ENCODE data around the gene UBE2K.
"Not testable (repeated sequence)": the region's sequence is repeated elsewhere in the genome, so short reads cannot be mapped to it uniquely, and the experiment has no call there.

Gene UBE2K

GRCh38 chr4:39721788-39722187 lies 23.9 kb downstream of the UBE2K start:
- in situ Hi-C loops (cut with MboI; ENCODE audit: low sequenced_read_pairs) = no loop called here

DNA sequence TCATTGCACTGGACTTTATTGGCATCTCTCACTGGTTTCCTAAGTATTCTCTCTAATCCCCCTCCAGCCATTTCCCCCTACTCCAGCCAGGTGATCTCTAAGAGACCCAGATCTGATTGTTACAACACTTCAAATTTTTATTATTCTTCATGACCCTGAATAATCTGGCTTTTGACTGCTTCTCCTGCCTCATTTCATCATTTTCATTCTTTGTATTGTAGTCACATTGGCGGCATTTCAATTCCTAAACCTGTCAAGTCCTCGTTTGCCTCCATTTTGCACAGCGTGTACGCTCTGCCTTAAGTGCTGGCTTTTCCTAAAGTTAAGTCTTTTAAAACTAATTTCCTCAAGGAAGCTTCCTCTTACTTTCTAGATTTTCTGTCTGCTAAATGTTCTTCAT lies 31.6 kb downstream of the UBE2K start:
- in situ Hi-C loops (cut with MboI; ENCODE audit: low sequenced_read_pairs) = no loop called here

DNA sequence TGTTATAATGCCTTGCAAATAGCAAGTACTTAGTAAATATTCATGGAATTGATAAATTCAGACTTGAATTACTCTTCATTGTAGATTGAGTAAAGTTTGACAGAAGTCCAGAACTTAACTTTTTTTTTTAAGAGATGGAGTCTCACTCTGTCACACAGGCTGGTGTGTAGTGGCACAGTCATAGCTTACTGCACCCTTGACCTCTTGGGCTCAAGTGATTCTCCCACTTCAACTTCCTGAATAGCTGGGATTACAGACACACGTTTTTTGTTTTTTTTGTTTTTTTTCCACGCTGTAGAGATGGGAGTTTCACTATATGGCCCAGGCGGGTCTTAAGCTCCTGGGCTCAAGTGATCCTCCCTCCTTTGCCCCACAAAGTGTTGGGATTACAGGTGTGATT lies 32.1 kb downstream of the UBE2K start:
- in situ Hi-C loops (cut with MboI; ENCODE audit: low sequenced_read_pairs) = no loop called here

GRCh38 chr4:39731908-39732307 lies 34.0 kb downstream of the UBE2K start:
- in situ Hi-C loops (cut with MboI; ENCODE audit: low sequenced_read_pairs) = no loop called here

GRCh38 chr4:39732728-39733127 lies 34.8 kb downstream of the UBE2K start:
- in situ Hi-C loops (cut with MboI; ENCODE audit: low sequenced_read_pairs) = no loop called here

GRCh38 chr4:39739591-39739990 lies 41.7 kb downstream of the UBE2K start:
- in situ Hi-C loops (cut with MboI; ENCODE audit: low sequenced_read_pairs) = not testable (repeated sequence)

GRCh38 chr4:39741401-39741800 lies 43.5 kb downstream of the UBE2K start:
- in situ Hi-C loops (cut with MboI; ENCODE audit: low sequenced_read_pairs) = no loop called here

- in situ Hi-C loops (cut with MboI; ENCODE audit: low sequenced_read_pairs) = no loop called here
Measured at GRCh38 chr4:39745920-39746319, 48.0 kb downstream of the UBE2K start.

DNA sequence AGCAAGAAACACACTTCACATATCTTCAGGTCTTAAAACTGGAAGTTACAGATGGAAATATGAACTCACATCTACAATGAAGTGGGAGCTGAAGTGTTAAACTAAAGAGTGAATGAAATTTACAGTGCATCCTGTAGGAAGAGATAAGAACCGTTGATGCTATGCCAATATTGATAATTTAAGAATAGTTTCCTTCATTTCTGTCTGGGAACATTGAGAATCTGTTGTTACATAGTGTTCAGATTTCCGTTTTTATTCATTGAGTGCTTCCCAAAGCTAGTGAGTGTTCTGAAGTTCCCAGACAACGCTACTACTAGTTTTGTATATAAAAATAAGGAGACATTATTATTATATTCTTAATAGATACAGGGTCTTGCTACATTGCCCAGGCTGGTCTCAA lies 52.3 kb downstream of the UBE2K start:
- in situ Hi-C loops (cut with MboI; ENCODE audit: low sequenced_read_pairs) = no loop called here

- in situ Hi-C loops (cut with MboI; ENCODE audit: low sequenced_read_pairs) = no loop called here
Measured at GRCh38 chr4:39754309-39754708, 56.4 kb downstream of the UBE2K start.

GRCh38 chr4:39756159-39756558 lies 58.2 kb downstream of the UBE2K start:
- in situ Hi-C loops (cut with MboI; ENCODE audit: low sequenced_read_pairs) = no loop called here

GRCh38 chr4:39758176-39758575 lies 60.2 kb downstream of the UBE2K start:
- in situ Hi-C loops (cut with MboI; ENCODE audit: low sequenced_read_pairs) = no loop called here

DNA sequence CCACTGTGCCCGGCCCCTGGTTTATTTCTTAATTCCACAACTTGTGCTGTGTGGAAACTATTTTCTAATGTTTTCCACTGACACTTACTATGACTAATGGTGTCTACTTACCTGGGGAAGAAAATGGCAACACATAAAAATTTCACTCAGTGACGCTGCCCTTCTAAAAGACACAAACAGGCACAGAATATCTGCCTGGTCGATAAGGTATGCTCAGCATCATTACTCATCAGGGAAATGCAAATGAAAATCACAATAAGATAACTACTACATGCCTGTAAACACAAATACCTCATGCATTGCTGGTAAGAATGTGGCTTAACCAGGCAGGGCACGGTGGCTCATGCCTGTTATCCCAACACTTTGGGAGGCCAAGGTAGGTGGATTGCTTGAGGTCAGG lies 61.6 kb downstream of the UBE2K start:
- in situ Hi-C loops (cut with MboI; ENCODE audit: low sequenced_read_pairs) = no loop called here

GRCh38 chr4:39761005-39761667 lies 63.2 kb downstream of the UBE2K start:
- in situ Hi-C loops (cut with MboI; ENCODE audit: low sequenced_read_pairs) = no loop called here

- in situ Hi-C loops (cut with MboI; ENCODE audit: low sequenced_read_pairs) = no loop called here
Measured at GRCh38 chr4:39763714-39764572, 66.0 kb downstream of the UBE2K start.

GRCh38 chr4:39770005-39770404 lies 72.1 kb downstream of the UBE2K start:
- in situ Hi-C loops (cut with MboI; ENCODE audit: low sequenced_read_pairs) = no loop called here

DNA sequence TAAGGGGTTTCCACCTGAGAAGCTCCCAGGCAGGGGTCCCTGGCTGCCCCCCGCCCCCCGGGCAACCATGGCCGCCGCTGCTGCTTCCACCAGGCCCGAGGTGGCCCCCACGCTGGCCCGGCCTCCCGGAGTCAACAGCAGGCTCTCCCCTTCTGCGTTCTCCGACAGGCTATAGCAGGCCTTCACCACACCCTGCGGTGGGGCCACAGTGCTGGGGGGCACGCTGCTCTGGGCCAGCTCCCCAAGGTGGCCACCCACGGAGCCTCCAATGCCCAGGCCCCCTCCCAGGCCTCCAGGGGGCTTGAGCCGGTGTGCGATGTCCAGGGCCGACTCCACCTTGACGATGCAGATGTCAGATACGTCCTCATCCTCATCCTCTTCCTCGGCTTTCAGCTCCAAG lies 72.5 kb downstream of the UBE2K start:
- in situ Hi-C loops (cut with MboI; ENCODE audit: low sequenced_read_pairs) = no loop called here

- in situ Hi-C loops (cut with MboI; ENCODE audit: low sequenced_read_pairs) = no loop called here
Measured at GRCh38 chr4:39770969-39771724, 73.2 kb downstream of the UBE2K start.

GRCh38 chr4:39781988-39782387 lies 84.1 kb downstream of the UBE2K start:
- in situ Hi-C loops (cut with MboI; ENCODE audit: low sequenced_read_pairs) = not testable (repeated sequence)

DNA sequence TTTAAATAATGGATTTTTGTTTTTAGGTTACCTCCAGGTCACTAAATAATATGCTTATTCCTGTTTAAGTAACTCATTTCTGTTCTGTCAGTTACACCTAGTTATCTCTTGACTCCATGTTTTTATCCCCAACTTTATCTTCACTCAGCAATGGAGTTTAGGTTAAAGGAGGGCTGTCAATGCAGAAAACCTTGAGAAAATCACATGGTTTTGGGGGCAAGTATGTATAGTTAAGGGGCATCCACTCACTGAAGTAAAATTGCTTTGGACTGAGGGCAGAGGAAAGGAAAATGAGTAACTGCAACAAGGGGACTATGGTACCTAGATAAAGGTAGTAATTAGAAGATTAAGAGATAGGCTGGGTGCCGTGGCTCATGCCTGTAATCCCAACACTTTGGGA lies 87.1 kb downstream of the UBE2K start:
- in situ Hi-C loops (cut with MboI; ENCODE audit: low sequenced_read_pairs) = no loop called here

- in situ Hi-C loops (cut with MboI; ENCODE audit: low sequenced_read_pairs) = no loop called here
Measured at GRCh38 chr4:39786838-39787237, 88.9 kb downstream of the UBE2K start.

DNA sequence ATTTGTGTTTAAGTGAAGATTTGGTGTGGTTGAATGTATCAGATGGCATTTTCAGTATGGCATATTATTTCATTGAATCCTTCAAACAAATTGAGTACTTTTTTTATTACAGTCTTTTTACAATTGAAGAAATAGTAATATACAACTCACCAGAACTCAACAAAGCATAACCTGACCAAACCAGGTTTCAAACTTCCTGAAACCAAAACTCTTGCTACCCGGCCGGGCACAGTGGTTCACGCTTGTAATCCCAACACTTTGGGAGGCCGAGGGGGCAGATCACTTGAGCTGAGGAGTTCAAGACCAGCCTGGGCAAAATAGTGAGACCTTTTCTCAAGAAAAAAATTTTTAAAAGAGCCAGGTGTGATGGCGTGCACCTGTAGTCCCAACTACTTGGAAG lies 94.2 kb downstream of the UBE2K start:
- in situ Hi-C loops (cut with MboI; ENCODE audit: low sequenced_read_pairs) = no loop called here
